WTC11 (cell line): ENCODE results near the gene AGO3.

Source experiments
- ATF1 ChIP-seq: sonication (generic); formaldehyde crosslinking; IDR thresholded peaks from 2 replicates; pipeline ENCODE4 v1.8.1; 2023; ENCODE audit warnings: mild to moderate bottlenecking, moderate library complexity, missing genetic modification reagents
- ATF3 ChIP-seq: sonication (generic); formaldehyde crosslinking; conservative IDR thresholded peaks from 2 replicates; pipeline ENCODE4 v1.8.1; 2022; ENCODE audit warnings: mild to moderate bottlenecking, missing genetic modification reagents
- CBFB ChIP-seq: sonication (generic); formaldehyde crosslinking; IDR thresholded peaks from 2 replicates; pipeline ENCODE4 v1.8.1; 2022; ENCODE audit warnings: mild to moderate bottlenecking, low read depth, missing genetic modification reagents
- CTCF ChIP-seq: fragments of 200-600 bp; IDR thresholded peaks from 2 replicates; pipeline ENCODE4 v1.8.0; 2022; ENCODE audit warnings: antibody characterized with exemption
- E2F4 ChIP-seq: sonication (generic); formaldehyde crosslinking; IDR thresholded peaks from 2 replicates; pipeline ENCODE4 v1.8.1; 2022; ENCODE audit warnings: low read depth, mild to moderate bottlenecking, moderate library complexity, missing genetic modification reagents, borderline replicate concordance
- E2F5 ChIP-seq: sonication (generic); formaldehyde crosslinking; IDR thresholded peaks from 2 replicates; pipeline ENCODE4 v1.8.1; 2022; ENCODE audit warnings: mild to moderate bottlenecking, moderate library complexity, missing genetic modification reagents
- GABPB1 ChIP-seq: sonication (generic); formaldehyde crosslinking; IDR thresholded peaks from 2 replicates; pipeline ENCODE4 v1.8.1; 2023; ENCODE audit warnings: mild to moderate bottlenecking, missing genetic modification reagents
- NR2C2 ChIP-seq: sonication (generic); formaldehyde crosslinking; IDR thresholded peaks from 2 replicates; pipeline ENCODE4 v1.8.0; 2022; ENCODE audit warnings: mild to moderate bottlenecking, missing genetic modification reagents
- RELA ChIP-seq: sonication (generic); formaldehyde crosslinking; IDR thresholded peaks from 2 replicates; pipeline ENCODE4 v1.8.1; 2022; ENCODE audit warnings: missing genetic modification reagents, mild to moderate bottlenecking, borderline replicate concordance
- SMAD3 ChIP-seq: sonication (generic); formaldehyde crosslinking; IDR thresholded peaks from 2 replicates; pipeline ENCODE4 v1.8.0; 2022; ENCODE audit warnings: missing genetic modification reagents, mild to moderate bottlenecking, borderline replicate concordance
- ZBTB21 ChIP-seq: sonication (generic); formaldehyde crosslinking; IDR thresholded peaks from 2 replicates; pipeline ENCODE4 v1.8.1; 2023; ENCODE audit warnings: mild to moderate bottlenecking, missing genetic modification reagents, borderline replicate concordance
- ZBTB43 ChIP-seq: sonication (generic); formaldehyde crosslinking; IDR thresholded peaks from 2 replicates; pipeline ENCODE4 v1.8.1; 2023; ENCODE audit warnings: mild to moderate bottlenecking, missing genetic modification reagents
- ZNF317 ChIP-seq: sonication (generic); formaldehyde crosslinking; IDR thresholded peaks from 2 replicates; pipeline ENCODE4 v1.8.1; 2023; ENCODE audit warnings: low read depth, mild to moderate bottlenecking, moderate library complexity, missing genetic modification reagents, borderline replicate concordance

GRCh38 chr1:35888255-35888654 lies 42.6 kb upstream of the AGO3 start:
- TF ChIP-seq CTCF = no peak
- TF ChIP-seq GABPB1 (CRISPR knock-in tag) = no peak
- TF ChIP-seq E2F5 (CRISPR knock-in tag) = no peak
- TF ChIP-seq SMAD3 = no peak
- TF ChIP-seq ZBTB21 (CRISPR knock-in tag) = no peak
- TF ChIP-seq RELA (CRISPR knock-in tag) = no peak
- TF ChIP-seq ZBTB43 = no peak
- TF ChIP-seq ZNF317 (CRISPR knock-in tag) = no peak
- TF ChIP-seq ATF1 = no peak
- no peak for TF ChIP-seq CBFB (CRISPR knock-in tag)
- TF ChIP-seq ATF3 (CRISPR knock-in tag) = no peak
- TF ChIP-seq NR2C2 (CRISPR knock-in tag) = no peak
- TF ChIP-seq E2F4 (CRISPR knock-in tag) = no peak
